Cerebellar cortex (tissue), 1 donor: ENCODE measurements around the gene MBD6.

Experiments used
- DNase-seq: peaks from one replicate; pipeline ENCODE4 v3.0.0-alpha.2; 2015; ENCODE audit warnings: low spot score

MBD6 gene

DNA sequence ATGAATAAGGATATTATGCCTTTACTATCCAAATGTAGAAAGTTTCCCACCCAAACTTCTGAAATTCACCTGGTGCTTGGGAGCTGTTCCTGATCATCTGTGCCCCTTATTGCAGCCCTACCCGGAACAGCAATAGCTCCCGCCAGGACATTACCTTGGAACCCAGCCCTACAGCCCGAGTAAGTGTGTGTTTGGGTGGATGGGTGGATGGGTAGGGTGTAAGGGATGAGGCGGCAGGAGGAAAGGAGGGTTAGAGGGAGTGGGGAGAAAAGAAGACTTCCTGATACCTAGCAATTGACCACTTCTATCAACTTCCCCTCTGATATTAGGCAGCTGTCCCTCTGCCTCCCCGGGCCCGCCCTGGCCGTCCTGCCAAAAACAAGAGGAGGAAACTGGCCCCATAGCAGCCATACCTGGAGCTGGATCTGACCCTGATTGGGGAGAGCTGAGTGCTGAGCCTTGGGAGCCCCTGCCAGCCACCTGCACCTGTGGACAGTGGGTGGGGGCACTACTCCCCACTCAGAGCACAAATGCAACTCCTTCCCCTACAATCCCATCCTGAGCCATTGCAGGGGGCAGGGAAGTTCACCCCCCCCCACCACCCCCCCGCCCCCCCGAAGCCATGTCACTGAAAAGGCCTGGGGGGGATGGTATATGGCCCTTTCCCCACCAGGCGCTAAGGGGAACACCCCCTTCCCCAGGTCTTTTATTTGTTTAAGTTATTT is 6.4 kb downstream of the MBD6 start:
- no peak for DNase-seq

DNA sequence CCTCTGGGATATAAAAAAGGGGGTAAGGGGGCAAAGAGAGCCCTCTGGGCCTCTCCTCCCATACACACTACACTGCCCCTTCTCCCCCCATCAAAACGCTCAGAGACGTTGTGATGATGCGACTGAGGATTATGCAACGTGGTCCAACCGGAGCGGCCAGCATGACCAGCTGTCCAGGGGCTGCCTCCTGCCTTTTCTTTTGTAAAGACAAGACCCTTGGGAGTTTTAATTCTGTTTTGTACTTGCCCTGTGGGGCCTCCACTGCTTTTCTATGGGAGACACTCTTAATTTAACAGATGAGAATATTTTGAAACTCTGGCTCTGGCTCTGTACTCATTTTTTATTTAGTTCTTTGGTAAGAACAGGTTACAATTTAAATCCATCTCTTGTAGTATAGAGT is 7.2 kb downstream of the MBD6 start:
- DNase-seq, result no peak

DNA sequence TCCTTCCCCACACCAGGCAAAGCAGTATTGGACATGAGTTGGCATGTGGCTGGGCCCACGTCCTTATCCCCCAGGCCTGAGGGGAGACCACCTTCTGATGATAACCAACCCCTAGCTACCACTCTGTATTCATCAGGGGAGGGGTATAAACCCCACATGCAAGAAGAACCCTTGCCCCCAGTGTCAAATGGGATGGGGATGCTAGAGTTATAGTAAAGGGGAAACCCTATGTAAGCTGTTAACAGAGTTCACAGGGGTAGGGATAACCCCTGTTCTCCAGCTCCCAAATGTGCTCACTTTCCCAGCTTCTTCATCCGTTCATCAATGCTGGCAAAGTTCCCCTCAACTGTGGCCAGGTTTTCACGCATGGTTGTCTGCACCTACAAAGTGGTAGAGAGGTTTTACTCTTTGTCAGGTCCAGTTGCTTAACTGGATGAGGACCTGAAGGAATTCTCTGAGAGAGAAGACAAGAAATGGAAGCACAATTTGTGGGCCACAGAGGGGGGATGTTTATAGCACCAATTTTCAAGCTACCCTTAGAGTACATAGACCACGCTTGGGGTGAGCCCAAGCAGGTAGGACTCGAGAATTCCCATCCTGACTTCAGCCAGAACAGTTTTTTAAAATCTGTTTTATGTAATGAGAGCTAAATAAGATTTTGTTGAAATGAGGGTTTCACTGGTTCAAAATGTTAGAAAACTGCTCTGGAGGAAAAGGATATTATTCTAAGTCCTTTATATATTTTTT is 7.9 kb downstream of the MBD6 start:
- DNase-seq, result no peak

DNA sequence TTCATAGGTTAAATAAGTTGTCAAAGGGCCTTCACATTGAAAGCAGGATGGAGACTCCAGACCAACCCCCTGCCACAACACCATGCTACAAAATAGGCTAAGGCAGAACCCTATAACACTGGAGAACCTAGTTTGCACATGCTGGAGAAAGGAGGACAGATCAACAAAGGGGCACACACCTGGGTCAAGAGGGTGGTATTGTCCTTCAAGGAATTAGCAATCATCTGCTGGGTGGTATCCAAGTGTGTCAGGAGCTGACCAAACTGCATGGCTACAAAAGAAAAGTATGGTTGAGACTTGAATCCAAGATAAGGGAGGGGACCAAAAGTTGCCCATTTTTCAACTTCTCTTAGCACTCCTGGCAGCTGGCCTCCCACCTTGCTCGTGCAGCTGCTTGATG is 9.2 kb downstream of the MBD6 start:
- DNase-seq, result no peak

DNA sequence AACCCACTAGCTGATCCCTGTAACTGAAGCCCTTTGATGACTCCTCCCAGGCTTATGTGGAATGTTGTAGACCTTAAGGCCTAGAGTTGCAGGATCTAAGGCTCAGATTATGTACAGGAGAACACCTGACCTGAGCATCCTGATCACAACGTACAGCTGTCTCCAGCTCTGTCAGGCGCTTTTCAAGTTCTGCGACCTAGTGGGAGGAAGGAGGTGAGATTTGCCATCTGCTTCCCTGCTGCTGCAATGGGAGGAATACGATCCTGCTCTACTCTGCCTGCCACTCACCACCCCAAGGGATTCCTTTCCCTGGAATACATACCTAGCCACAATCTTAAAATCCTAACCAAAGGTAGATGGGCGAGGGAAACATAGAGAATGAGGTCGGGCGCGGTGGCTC is 10.5 kb downstream of the MBD6 start:
- DNase-seq, result no peak

DNA sequence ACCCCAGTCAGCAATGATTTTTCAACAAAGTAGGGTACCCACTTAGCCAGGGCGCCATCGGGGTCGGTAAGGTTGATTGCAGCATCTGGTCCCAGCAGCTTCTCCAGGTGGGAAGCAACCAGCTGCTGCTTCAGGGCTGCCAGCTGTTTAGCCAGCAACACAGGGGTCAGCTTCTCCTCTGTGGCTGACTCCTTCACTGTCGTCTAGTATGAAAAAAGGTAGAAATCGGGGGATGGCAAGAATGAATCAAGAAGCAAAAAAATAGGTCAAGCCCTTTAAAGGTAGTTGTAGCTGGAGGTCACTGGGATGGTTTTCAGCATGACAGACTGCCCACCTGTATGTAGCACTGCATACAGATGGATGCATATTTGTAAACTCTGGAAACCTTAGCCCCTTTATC is 11.6 kb downstream of the MBD6 start:
- DNase-seq, result no peak

DNA sequence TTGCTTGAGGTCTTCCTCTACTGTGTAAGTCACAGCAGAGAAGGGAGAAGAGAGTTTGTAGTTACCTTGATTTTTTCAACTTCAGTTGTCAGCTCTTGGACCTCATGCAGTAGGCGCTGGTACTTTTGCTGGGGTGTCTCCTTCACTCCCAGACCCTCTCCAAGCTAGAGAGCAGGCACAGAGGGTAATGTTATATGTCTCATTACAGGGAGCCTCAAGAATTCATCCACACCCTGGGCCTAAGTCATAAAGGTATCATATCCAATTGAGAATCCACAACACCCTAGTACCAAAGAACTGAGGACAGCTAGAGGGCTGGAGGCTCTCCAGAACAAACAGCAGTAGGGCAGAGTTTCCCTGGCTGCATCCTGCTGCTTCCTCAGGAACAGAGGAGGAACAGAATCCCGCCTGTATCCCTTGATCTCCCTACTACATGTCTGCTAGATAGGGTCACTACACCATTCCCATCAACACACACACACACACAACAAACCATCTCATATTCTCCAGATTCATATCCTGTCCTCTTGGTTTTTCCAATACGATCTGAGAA is 12.4 kb downstream of the MBD6 start:
- DNase-seq, result no peak

DNA sequence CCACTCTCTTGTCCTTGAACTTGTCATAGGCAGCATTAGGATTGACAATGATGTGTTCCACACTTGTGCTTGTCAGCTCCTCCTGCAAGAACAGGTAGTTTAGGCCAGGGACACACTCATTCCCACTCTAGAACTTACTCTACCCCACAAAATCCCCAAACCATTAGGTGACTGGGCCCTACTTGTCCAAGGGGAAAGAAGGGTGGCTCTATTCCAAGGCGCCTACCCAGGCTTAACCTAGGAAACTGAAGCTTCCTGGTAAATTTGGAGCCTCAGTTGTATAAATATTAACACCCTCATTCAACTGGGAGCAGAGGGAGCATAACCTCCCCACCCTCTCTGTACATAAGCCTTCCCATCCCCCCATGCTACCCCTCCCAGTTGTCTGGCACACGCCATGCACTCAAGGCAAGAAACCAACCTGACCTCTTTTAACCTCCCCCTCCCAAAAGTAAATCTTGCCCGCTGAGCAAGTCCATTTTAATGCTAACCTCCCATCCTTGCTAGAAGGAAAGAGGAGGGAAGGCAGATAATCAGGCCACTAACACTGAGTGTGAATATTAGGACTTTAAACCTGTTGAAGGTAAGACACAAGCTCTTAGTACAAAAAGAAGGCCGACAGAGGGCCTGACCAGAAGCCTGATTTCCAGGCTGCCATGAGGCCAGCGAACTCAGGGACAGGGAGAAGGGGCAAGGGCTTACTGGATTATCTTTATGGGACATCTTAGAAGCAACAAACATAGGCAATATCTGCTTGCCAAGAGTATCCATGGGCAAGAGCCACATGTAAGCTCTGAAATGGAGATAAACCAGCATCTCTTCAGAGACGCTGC is 13.4 kb downstream of the MBD6 start:
- DNase-seq, result no peak

DNA sequence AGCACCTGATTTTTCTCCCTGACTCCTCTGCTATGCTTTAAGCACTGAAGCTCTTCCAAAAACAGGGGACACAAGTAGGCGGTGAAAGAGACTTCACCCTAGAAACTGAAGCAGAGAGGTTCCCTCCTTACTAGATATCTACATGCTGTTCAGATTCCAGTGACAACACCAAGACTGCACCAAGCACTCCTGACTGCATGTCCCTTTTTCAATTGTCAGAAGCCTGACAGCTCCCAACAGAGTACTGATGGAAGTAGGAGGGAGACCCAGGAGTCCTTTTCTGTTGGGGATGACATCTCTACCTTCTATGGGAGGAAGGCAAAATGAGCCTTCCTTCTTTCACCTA is 13.9 kb downstream of the MBD6 start:
- DNase-seq, result no peak

DNA sequence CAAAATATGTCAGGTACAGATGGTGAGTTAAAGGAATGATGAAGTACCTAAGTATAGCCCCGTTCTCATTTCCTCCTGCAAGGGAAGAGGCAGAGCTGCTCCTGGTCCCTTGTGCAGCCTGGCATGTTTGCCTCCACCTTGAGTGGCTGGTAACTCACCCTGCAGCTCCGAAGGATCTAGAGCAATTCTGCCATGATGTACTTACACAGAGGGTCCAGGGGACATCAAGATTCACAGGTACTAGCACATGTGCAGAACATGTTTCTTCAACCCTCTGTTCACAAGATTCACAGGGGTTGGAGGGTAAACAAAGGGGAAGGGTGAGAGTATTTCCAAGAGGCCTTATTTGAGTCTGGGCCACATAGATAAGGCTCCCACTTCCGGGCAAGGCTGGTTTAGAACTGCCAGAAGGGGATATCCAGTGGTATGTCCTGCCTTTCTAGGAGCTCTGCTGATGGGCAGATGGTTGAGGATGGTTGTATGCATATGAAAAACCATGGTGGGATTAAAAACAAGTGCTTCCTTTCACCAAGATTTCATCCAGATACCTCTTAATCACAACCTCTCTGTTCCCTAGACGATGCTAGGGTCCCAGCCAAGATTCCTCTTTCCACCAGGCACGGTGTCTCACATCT is 16.6 kb downstream of the MBD6 start:
- DNase-seq, result no peak

DNA sequence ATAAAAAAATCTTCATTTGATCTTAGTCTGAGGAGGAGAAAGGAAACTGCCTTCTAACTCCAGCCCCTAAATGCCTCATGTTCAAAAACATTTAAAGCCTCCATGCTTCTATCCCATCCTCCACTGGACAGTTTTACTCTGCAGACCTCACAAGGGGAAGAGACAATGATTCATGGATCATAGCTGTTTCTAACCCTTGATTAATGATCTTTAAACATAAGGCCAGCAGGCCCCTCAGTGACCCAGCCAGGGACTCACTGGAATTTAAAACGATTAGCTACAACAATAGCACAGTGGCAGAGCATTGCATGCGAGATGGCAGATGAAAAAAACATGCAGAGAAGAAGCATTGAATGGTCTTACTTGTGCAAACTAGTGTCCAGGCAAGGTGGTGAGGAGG is 18.4 kb downstream of the MBD6 start:
- DNase-seq, result no peak

DNA sequence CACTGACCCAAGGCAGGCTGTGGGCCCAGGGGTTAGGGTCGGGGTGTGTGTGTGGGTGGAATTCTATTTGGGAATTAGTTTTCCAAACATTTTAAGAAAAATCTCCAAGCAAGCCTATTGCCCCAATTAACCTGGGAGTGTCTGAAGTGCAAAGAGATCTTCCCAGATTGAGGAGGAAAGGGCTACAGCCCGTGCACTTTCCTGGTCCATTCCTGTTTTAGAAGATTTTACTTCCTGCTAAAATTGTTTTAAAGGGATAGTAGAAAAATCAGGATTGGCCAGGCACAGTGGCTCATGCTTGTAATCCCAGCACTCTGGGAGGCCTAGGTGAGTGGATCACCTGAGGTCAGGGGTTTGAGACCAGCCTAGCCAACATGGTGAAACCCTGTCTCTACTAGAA is 19.1 kb downstream of the MBD6 start:
- no peak for DNase-seq

DNA sequence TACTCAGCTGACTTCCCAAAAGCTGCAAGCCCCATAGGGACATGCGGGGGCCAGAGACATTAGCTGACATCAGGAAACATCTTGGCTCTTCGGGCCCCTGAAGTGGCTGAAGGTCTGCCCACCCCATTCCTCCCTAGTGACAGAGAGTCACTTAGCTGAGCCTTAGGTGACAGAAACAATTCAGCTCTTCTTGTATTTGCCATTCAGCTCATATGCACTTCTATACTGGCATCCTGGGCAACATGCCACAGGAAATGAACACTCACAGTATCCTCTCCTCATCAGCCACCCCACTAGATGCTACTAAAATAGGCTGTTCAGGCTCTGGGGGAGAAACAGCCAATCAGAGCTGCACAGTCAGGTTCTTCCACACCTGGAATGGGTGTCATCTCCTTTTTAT is 21.0 kb downstream of the MBD6 start:
- no peak for DNase-seq

DNA sequence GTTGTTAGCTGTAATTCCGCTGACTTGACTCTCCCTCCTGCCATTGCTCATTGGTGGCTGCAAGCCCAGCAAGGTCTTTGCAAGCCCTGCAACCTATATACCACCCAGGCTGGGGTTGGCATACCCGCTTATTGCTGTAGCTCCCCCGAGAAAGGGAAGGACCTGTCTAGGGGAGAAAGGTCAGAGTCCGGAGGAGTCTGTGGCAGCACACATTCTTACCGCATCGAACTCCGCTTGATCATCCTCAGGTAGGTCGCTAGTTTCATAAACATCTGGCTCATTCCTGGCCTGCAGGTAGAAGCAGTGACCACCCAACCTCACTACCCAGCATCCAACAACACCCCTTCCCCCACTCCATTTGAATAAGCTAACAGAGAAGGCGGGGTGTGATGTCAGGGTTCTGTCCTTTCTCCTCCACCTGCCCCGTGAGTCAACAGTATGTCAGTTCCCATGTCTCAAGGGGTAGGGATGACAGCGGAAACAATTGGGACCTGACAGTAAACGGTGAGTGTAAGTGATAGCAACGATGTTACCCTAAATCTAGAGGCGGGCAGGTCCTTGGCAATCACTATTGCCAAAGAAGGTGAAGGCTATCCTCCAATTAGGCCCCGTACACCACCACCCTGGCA is 23.3 kb downstream of the MBD6 start:
- DNase-seq, result no peak

DNA sequence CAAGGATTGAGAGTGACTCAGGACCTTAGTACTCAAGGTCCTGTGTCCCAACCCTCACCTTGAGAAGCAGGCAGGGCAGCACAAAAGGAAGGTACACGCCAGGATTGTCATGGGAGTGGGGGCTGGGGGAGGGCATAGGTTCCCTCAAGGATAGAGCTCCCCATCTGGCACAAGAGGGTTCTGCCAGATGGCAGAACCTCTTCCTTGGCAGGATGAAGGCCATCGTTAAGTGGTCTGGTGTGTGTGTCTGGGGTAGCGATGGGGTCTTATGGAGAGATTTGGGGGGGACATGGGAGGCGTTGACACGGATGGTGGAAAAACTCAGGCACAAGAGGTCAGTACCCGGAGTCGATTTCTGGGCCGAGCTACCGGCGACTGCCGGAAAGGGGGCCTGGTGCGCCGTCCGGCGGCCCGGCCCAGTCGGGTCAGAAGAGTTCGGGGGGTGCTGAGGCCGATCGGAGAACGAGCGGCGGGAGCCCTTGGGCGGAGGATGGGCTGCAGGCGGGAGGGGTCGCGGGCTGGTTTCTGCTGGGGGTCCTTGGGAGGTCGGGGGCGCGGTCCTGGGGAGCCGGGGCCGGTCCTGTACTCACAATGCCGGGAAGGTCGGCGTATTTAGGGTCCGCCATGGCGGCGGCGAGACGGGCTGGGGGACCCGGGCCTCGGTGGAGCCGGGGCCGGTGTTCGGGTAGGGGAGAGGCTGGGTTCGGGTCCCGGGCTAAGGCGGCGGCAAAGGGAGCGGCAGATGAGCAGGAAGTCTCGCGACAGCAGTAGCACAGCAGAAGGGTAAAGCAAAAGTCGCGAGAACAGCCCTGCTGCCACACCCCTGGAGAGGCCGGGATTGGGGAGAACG is 24.0 kb downstream of the MBD6 start, which contains the start of gene DCTN2:
TSS of gene DCTN2 (minus strand) at position 755 of the 850 bp plus-strand sequence. CDS start at position 626, 129 bp downstream.
- peak; percentile 99 for DNase-seq

DNA sequence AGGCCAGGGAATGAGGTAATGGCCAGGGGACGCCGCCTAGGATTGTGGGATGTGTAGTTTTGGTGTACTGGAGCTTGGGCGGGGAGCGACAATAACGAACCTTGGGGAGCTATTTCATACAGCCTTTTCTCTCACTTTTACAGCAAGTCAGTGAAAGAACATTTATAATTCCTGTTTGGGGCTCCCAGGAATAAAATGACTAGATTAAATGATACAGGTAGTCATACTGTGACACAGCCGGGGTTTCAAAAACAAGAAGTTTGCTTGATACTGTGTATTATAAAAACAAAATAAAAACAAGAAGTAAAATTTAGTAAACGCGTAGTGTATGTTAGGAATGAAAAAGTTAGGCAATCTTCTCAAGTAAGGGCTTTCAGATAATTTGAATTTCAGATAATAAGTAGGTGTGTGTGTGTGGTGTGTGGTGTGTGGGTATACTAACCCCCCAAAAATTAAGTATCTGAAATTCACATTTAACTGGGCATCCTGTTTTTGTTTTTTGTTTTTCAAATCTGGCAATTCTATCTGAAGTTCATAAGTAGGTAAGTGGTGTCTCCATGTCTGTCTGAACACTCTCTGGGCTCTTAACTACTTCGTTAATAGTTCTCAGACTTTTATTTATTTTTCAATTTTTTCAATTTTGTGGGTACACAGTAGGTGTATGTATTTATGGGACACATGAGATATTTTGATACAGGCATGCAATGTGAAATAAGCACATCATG is 24.8 kb downstream of the MBD6 start:
- no peak for DNase-seq

DNA sequence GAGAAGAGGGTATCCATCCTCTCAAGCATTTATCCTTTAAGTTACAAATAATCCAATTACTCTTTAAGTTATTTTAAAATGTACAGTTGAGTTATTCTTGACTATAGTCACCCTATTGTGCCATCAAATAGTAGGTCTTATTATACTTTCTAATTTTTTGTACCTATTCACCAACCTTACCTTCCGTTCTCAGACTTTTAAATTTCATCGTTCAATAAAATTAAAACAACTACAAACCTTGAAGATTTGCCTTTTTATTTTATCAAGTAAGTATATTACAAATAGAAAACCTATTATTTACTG is 25.3 kb downstream of the MBD6 start:
- DNase-seq, result no peak

DNA sequence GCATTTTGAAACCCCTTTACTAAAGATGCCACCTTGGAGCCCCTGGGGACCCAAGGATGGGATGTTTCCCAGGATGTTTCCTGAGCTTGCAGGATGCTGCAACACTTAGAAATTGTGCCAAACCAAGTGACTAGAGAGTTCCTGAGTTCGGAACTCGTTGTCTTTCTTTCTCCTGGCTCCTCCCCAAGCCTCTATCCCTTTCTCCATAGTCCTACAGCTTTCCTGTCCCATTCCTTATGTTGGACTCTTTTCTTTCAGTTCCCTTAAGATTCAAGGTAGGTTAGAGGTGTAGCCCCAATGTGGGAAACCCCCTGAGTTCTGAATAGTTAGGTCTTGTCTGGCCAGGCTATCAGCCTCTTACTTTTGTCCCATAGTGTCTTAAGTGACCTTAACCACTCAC is 25.9 kb downstream of the MBD6 start:
- no peak for DNase-seq

DNA sequence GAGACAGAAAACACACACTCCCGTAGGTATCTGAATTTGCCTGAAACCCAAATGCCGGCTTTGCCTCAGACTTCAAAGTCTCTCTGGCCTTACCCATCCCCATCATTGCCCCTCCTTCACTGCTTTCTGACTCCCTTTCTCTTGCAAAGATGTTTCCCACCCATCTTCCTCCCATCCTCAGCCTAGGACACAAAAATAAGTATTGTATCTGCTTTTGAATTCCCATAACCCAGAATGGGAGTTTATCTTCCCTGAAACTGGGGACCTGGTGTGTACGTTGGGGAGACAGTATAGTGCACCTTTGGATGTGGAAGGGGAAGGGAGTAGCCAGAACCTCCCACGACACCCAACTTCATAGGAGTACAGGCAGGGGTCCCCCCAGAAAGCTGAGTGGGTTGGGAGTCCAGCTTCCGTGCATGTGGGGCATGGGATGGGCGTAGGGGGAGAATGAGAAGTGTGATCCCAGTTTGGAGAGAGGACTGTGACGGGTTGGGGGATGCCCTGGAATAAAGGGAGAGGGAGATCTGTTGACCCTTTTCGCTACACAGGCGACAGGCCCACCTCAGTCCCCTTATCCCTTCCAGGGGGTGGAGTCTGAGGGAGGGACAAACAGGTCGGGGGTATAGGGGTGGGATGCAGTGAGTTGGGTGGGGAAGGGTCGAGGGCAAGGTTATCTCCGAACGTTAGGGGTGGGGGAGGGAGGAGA is 26.7 kb downstream of the MBD6 start:
- no peak for DNase-seq
